ENCODE results near the gene TKTL1.

TKTL1 gene

GRCh38 chrX:154365052-154365600 lies 69.5 kb downstream of the TKTL1 start:
- no peak for DNase-seq

DNA sequence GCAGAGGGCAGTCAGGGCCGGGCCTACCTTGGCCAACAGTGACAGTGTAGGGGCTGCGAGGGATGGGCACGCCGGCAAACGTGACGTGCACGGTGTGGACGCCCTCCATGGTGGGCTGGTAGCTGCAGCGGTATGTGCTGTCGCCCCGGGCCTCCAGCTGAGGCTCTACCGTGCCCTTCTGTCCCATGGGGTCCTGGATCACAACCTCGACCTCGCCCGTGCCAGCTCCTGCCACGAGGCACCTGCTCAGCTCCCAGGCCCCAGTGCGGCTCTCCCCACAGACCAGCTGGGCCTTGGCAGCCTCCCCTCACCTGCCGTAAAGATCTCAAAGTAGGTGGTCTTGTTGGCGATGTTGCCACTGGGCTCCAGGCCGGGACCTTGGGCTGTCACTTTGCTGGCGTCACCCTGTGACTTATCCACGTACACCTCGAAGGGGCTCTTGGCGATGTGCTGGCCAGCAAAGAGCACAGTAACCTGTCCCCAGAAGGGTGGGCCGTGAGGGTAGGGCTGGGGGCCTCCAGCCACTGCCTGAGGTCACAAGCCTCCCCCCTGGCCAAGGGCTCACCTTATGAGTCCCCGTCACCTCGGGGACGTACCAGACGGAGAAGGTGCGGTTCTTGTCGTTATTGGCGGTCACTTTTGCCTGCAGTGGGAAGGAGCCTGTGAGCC lies 70.5 kb downstream of the TKTL1 start:
- DNase-seq = no peak

GRCh38 chrX:154366666-154367055 lies 71.1 kb downstream of the TKTL1 start:
- DNase-seq = no peak

DNA sequence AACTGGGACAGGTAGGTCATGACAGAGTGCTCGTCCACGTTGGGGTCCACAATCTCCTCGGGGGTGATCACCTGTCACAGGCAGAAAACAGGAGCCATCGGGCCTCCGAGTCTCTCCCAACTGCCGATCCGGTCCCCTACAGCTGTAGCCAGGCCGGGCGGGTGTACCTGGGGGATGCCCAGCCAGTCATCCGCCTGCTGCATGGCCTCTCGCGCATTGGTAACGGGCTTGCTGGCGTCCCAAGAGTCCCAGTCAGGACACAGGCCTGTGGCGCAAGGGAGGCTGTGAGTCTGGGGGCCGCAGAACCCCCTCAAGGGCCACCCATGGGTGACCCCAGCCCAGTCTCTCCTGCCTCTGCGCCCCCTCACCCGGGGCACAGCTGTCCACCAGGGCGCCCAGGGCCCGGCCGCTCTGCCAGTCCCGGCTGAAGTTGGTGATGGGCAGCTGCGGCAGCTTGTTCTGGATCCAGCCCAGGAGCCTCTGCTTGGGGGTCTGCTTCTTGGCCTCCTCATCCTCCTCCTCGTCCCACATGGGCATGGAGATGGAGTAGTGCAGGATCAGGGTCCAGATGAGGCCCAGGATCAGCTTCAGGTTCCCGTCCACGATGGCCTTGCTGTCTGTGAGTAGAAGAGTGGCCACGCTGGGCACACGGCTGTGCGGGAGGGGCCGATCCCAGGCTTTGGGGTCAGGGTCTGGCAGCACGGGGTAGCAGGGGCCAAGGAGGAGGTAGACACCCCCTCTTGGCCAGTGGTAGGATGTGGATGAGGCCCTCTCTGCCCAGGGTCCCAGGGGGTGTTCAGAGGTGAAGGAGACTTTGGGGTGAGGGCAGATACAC lies 72.1 kb downstream of the TKTL1 start:
- no peak for DNase-seq

DNA sequence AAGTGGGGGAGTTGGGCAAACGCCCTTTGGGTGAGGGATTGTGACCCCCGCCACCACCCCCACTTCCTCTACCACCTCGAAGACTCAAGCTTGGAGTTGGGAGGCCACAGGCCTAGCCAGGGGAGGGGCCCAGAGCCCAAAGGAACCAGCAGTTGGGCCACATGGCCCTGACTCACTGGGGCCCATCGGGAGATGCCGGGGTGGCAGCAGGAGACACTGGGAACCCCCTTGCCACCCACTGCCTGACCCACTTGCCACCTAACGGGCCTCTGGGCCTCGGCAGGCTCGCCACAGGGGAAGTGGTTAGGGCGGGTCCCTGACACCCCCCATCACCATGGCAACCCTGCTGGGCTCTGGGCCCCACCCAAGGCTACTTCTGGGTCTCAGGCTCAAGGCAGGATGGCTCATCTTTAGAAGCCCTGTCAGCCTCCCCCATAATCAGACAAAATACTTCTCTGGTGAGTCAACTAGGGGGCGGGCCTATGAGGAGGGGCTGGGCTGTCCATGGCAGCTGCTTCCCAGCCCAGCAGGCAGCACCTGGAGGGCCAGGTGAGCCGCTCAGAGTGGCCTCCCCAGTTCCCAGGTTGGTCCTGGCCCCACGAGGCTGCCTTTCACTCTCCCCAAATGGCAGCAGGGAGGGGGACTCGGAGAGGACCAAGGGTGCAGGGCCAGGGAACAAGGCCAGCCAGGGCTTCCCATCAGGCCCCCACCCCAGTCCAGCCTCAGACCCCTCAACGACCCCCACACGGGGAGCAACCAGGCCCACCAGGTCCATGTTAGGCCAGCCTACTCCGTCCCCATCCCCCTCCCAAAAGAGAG lies 73.2 kb downstream of the TKTL1 start:
- DNase-seq = no peak

DNA sequence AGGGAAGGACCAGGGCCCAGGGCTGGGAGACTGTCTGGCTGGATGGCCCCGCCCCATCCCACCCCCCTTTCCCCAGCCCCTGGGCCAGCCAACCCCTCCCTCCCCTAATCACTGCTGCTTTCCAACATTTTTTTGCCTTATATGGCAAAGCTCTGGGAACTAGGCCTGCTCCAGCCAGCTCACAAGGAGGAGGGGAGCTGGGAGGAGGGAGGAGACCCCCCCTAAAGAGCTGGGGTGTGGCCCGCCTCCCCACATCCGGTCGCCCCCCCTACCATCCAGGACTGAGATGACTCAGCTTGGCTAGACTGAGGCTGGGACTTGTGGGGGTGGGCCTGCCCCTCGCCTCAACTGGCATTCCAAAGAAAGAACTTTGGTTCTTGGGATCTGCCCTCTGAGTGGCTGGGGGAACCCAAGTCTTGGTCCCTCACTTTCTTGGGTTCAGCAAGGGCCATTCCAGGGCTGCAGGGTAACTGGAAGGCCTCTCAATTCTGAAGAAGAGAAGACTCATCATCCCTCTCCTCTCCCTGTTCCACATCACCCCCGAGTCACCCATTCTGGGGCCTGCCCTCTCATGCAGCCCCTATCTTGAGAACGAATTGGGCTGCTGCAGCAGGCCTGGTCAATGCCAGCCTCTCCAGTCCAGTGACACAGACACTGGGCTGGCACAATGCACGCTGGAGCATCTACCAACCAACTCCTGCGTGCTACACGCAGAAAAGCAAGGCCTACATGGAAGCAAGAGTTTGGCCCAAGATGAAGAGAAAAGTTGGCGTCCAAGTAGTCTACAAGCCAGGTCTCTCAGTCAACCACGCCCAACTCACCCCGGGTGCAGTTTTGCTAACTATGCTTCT lies 74.1 kb downstream of the TKTL1 start:
- DNase-seq = no peak

GRCh38 chrX:154370300-154371016 lies 74.9 kb downstream of the TKTL1 start:
- DNase-seq = no peak

DNA sequence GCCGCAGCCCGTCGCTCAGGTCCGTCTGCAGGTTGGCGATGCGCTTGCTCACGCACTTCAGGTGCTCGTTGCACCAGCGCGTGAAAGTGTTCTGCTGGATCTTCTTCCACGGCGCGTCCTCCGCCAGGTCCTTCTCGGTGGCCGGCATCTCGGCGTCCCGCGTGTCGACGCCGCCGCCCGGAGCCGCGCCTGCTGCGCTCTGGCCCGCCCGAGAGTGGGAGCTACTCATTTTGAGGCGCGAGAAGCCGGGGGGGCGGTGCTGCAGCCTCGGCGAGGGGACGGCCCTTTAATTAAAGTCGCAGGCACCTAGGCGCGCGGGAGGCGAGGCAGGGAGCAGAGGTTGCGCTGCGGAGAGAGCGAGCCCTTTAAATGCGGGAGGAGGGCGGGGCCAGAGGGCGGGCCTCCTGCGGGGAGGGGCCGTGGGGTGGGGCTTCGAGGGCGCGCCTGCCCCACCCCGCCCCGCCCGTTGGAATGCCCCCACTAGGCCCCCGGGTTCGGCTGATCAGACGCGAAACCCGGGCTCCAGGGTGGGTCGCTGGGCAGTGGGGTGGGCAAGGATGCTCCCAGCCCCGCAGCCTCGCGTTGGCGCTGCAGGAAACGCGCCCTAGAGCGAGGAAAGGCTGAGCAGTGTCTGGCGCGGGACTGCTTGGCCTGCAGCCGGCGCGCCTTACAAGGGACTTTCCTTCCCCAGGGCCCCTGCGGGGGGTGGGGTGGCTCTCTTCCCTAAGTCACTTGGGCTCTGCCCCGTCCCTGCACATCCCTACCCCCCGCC lies 75.6 kb downstream of the TKTL1 start:
- DNase-seq = peak; percentile 16

DNA sequence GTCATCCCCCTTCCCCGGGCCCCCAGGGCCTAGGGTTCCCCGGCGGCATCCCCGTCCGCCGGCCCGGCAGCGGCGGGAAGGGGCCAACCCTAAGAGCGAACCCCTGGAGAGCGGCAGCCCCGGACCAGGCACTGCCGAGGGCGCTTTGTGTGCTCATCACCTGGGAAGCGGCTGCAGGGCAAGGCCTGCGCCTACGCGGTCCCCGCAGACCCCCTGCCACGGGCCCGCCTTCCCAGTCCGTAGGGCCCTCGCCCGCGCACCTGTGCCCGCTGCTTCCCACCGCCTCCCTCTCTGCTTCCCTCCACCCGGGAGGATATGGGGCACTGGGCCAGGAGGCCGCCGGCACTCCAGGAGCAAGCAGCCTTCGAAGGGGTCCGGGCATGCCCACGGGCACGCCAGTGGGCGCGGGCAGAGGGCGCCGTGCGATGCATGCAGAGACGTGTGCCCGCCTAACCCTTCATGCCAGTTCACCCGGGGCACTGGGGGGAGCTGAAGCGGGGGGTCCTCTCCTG lies 76.2 kb downstream of the TKTL1 start:
- no peak for DNase-seq

DNA sequence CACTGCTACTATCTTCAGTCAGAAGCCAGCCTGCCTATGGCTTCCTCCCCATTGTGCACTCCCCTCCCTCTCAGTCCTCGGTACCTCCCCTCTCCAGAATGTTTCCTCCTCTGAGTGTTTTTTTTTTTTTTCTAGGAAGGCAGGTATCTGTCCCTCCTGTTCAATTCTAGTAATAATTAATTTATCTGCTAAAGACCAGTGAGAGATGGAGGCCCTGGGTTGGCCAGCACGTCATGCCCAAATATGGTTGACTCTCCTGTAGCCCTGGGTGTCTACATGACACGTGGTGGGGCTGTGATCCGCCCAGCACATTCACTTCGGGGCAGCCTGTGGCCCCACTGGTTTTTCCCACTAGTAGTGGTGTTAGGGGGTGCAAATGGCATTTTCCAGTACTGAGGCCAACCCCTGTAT lies 77.0 kb downstream of the TKTL1 start:
- no peak for DNase-seq

GRCh38 chrX:154373340-154374306 lies 78.0 kb downstream of the TKTL1 start:
- no peak for DNase-seq

DNA sequence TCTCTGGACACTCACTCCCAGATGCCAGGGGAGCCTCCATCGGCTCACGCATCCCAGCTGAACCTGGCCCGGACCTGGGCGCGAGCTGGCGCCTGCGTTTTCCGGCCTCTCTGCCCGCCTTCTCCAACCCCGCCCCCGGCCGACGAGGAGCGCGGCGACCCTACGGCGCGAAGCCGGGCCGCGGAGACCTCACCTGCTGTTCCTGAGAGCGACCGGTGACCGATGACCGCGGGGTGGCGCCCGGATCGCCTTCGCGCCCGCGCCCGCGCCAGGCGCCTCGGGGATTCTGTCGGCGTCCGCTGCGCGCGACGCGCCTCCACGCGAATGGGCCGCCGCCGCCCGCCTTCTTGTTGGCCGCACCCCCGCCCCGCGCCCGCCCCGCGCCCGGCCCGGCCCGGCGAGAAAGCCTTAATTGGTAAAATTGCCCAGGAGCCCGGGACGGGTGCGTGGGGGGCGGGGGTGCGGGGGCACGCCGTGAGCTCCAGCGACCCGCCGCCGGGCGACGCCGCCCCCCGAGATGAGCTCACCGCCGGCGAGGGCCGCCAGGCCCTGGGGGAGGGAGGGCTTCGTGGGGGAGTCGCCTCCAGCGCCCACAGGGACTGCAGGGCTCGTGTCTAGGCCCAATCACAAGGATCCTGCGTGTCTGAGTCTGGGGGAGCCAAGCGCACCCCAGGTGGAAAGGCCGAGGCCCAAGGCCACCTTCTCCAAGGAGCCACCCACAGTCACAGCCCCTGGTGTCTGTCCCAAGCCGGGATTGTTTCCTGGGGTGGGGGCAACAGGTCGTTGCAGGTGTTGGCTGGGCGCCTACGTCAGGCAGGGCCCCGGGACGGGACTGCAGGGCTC lies 78.9 kb downstream of the TKTL1 start, which contains the start of gene FLNA:
TSS of gene FLNA (minus strand) at position 322 of the 843 bp plus-strand sequence. CDS start 3,389 bp downstream, outside the sequence.
- DNase-seq = no peak

GRCh38 chrX:154375156-154375504 lies 79.5 kb downstream of the TKTL1 start:
- DNase-seq = no peak

- DNase-seq = no peak
Measured at GRCh38 chrX:154376774-154377173, 81.2 kb downstream of the TKTL1 start.

GRCh38 chrX:154378059-154378798 lies 82.6 kb downstream of the TKTL1 start:
- no peak for DNase-seq

GRCh38 chrX:154378799-154379568 lies 83.4 kb downstream of the TKTL1 start, which contains the start of gene EMD:
Gene EMD (plus strand): TSS chrX:154379295. CDS start chrX:154379485, 190 bp downstream.
- peak; percentile 94 for DNase-seq

DNA sequence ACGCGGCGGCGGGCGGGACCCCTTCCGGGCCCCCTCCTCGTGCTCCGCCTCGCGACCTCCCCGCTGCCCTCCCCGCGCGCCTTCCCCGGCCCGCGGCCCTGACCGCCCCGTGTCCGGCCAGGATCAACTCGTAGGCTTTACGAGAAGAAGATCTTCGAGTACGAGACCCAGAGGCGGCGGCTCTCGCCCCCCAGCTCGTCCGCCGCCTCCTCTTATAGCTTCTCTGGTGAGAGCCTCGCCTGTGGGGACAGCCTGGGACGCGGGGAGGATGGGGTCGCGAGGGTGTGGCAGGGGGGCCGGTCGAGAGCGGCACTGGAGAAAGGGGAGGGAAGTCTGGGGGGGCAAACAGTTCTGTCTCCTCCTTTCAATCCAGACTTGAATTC lies 84.0 kb downstream of the TKTL1 start:
- no peak for DNase-seq

Data from SHP77 treated with DMSO at 0.1 percent for 48 hours (cell line).